Smooth muscle cell (in vitro differentiated cells): ENCODE measurements around the gene HNMT. TPM values are rescaled to one million over a fixed set of nuclear protein-coding genes. Genes with fewer than 3 reads are reported as not detected.

Source experiments
- DNase-seq: peaks from one replicate; lab custom pipeline; 2025; ENCODE audit not compliant: unreplicated experiment; lab: John Stamatoyannopoulos, UW
- H2AFZ ChIP-seq: fragments of 200-600 bp; sonication (generic); 2 replicates; pipeline ENCODE4 v1.6.0; 2016; ENCODE audit warnings: antibody characterized with exemption, low read depth, mild to moderate bottlenecking
- H3F3A ChIP-seq: fragments of 200-600 bp; sonication (generic); 2 replicates; pipeline ENCODE4 v1.6.0; 2017; ENCODE audit warnings: antibody characterized with exemption, low read depth
- H3K27ac ChIP-seq: fragments of 200-600 bp; sonication (generic); 2 replicates; pipeline ENCODE4 v1.5.1; 2016; ENCODE audit warnings: low read depth, mild to moderate bottlenecking
- H3K27me3 ChIP-seq: fragments of 200-600 bp; sonication (generic); 2 replicates; pipeline ENCODE4 v1.6.1; 2016; ENCODE audit warnings: low read depth, mild to moderate bottlenecking
- H3K36me3 ChIP-seq: fragments of 200-600 bp; sonication (generic); 2 replicates; pipeline ENCODE4 v1.5.1; 2016; ENCODE audit warnings: low read depth
- H3K4me1 ChIP-seq: fragments of 200-600 bp; sonication (generic); 2 replicates; pipeline ENCODE4 v1.5.1; 2016; ENCODE audit warnings: low read depth
- H3K4me2 ChIP-seq: fragments of 200-600 bp; sonication (generic); 2 replicates; pipeline ENCODE4 v1.6.0; 2016; ENCODE audit warnings: mild to moderate bottlenecking
- H3K4me3 ChIP-seq: fragments of 200-600 bp; sonication (generic); 2 replicates; pipeline ENCODE4 v1.5.1; 2016; ENCODE audit warnings: mild to moderate bottlenecking
- H3K79me2 ChIP-seq: fragments of 200-600 bp; sonication (generic); 2 replicates; pipeline ENCODE4 v1.6.0; 2016; ENCODE audit warnings: low read depth, mild to moderate bottlenecking
- H3K9ac ChIP-seq: fragments of 200-600 bp; sonication (generic); 2 replicates; pipeline ENCODE4 v1.6.0; 2016; ENCODE audit warnings: low read depth
- H3K9me3 ChIP-seq: fragments of 200-600 bp; sonication (generic); replicated peaks from 2 replicates; pipeline ENCODE4 v1.5.1; 2016; ENCODE audit warnings: low read depth
- H4K20me1 ChIP-seq: fragments of 200-600 bp; sonication (generic); 2 replicates; pipeline ENCODE4 v1.6.0; 2016; ENCODE audit warnings: low read depth
- WGBS: methylation state at CpG from one replicate; pipeline ENCODE4 v1.1.7; 2016; ENCODE audit warnings: low lambda C conversion rate; 5-methylcytosine and 5-hydroxymethylcytosine counted together
- polyA plus RNA-seq: library from polyadenylated mRNA; unstranded; fragments of >200 nt; fragmentation: Nextera tagmentation; extraction: Ambion mirVana; gene quantifications from 2 replicates; pipeline ENCODE4 v1.2.1, GENCODE V29; 2016
- total RNA-seq: library from RNA; depleted of rRNA; stranded (reverse); fragments of >200 nt; gene quantifications from 2 replicates; pipeline ENCODE4 v1.2.3, GENCODE V29; 2014
- TF ChIP-seq, protein P1 (sequence below): fragments of 200-600 bp; sonication (generic); IDR thresholded peaks from 2 replicates; pipeline ENCODE4 v1.5.1; 2017; ENCODE audit warnings: borderline replicate concordance, mild to moderate bottlenecking, antibody characterized with exemption; ENCODE audit not compliant: insufficient read depth, poor library complexity, severe bottlenecking

HNMT gene
- total and polyA plus RNA-seq, 2 experiments from 2014 or later, result 3.6 to 9.6 TPM

DNA sequence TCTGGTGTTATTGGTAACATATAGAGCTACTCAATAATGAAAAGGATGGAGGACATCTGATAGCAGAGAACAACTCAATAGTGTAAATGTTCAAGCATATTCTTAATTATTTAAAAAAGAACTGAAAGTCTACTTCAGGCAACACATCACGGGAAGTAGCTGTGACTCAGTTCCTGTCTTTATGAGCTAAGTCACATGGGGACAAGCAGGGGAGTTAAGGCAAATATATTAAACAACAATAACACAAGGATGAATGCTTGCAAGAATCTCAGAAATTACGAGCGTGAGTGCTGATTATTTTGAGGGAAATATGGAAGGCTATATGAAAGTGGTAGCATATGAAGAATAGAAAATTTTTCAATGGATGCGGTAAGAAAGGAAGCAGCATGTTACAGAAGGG is 4.0 kb upstream of the HNMT start:
- no peaks in the 10 kb centered on the region for H3K27me3 ChIP-seq
- H3K36me3 ChIP-seq, result no peaks in the 10 kb centered on the region
- H3F3A ChIP-seq, result no peaks in the 10 kb centered on the region
- no peak overlapping the region for H2AFZ ChIP-seq
- no peak overlapping the region for H3K4me2 ChIP-seq
- H3K4me1 ChIP-seq, result peaks cover 9% of the 10 kb centered on the region
- H3K9ac ChIP-seq, result no peak overlapping the region
- no peak overlapping the region for H3K4me3 ChIP-seq
- H3K9me3 ChIP-seq, result no peaks in the 10 kb centered on the region
- no peak for DNase-seq
- no peaks in the 10 kb centered on the region for H3K79me2 ChIP-seq
- TF ChIP-seq, protein P1, sequence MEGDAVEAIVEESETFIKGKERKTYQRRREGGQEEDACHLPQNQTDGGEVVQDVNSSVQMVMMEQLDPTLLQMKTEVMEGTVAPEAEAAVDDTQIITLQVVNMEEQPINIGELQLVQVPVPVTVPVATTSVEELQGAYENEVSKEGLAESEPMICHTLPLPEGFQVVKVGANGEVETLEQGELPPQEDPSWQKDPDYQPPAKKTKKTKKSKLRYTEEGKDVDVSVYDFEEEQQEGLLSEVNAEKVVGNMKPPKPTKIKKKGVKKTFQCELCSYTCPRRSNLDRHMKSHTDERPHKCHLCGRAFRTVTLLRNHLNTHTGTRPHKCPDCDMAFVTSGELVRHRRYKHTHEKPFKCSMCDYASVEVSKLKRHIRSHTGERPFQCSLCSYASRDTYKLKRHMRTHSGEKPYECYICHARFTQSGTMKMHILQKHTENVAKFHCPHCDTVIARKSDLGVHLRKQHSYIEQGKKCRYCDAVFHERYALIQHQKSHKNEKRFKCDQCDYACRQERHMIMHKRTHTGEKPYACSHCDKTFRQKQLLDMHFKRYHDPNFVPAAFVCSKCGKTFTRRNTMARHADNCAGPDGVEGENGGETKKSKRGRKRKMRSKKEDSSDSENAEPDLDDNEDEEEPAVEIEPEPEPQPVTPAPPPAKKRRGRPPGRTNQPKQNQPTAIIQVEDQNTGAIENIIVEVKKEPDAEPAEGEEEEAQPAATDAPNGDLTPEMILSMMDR, result no peak
- 87% methylated on average over 4 of the region's 4 CpGs for WGBS
- H3K27ac ChIP-seq, result no peak overlapping the region
- H4K20me1 ChIP-seq, result no peaks in the 10 kb centered on the region

DNA sequence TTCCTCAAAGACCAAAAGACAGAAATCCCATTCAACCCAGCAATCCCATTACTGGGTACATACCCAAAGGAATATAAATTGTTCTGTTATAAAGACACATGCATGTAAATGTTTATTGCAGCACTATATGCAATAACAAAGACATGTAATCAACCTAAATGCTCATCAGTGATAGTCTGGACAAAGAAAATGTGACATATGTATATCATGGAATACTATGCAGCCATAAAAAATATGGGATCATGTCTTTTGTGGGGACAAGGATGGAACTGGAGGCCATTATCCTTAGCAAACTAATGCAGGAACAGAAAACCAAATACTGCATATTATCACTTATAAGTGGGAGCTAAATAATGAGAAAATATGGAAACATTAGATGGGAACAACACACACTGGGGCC is 2.7 kb upstream of the HNMT start:
- H3K9ac ChIP-seq, result no peak overlapping the region
- TF ChIP-seq, protein P1, result no peak
- no peak overlapping the region for H3K4me3 ChIP-seq
- no peaks in the 10 kb centered on the region for H3K9me3 ChIP-seq
- no peaks in the 10 kb centered on the region for H3K27me3 ChIP-seq
- H2AFZ ChIP-seq, result no peak overlapping the region
- H3K36me3 ChIP-seq, result no peaks in the 10 kb centered on the region
- H3K4me2 ChIP-seq, result no peak overlapping the region
- no peaks in the 10 kb centered on the region for H3F3A ChIP-seq
- no peak overlapping the region for H3K27ac ChIP-seq
- H3K4me1 ChIP-seq, result peaks cover 13% of the 10 kb centered on the region
- H3K79me2 ChIP-seq, result no peaks in the 10 kb centered on the region
- H4K20me1 ChIP-seq, result no peaks in the 10 kb centered on the region
- DNase-seq, result no peak

DNA sequence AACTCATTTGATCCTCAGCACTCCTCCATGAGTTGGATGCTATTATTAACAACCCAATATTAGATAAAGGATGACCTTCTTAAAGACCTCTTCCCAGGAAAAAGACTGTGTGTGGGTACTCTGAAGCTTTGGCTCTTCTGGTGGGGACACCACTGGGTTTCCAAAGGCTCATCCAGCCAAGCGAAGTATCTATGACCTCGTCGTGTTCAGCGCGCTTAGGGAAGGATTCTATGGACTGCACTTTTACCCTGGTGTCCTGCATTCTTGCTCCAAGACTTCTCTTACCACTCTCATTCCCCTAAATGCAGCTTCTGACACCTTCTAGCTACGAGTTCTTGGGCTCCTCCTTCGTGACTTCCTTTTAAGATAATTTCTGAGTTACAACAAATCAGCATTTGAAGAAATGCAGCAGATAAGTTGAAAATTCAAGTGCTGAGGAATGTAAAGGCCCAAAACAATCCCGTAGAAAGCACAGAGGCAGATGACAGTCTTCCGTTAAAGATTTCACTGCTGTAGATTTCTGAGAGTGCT is 673 bp upstream of the HNMT start:
- TF ChIP-seq, protein P1, result no peak
- H3K79me2 ChIP-seq, result no peaks in the 10 kb centered on the region
- H3K4me2 ChIP-seq, result peak overlapping the region; percentile 75
- no peaks in the 10 kb centered on the region for H3K27me3 ChIP-seq
- H3K27ac ChIP-seq, result peak overlapping the region; percentile 68
- DNase-seq, result no peak
- no peaks in the 10 kb centered on the region for H4K20me1 ChIP-seq
- H3K9ac ChIP-seq, result peak overlapping the region; percentile 11
- H3K9me3 ChIP-seq, result no peaks in the 10 kb centered on the region
- no peaks in the 10 kb centered on the region for H3K36me3 ChIP-seq
- peak overlapping the region; percentile 94 for H2AFZ ChIP-seq
- H3K4me3 ChIP-seq, result peak overlapping the region; percentile 56
- H3F3A ChIP-seq, result no peaks in the 10 kb centered on the region
- 46% methylated on average over 9 of the region's 9 CpGs for WGBS
- H3K4me1 ChIP-seq, result peaks cover 13% of the 10 kb centered on the region

DNA sequence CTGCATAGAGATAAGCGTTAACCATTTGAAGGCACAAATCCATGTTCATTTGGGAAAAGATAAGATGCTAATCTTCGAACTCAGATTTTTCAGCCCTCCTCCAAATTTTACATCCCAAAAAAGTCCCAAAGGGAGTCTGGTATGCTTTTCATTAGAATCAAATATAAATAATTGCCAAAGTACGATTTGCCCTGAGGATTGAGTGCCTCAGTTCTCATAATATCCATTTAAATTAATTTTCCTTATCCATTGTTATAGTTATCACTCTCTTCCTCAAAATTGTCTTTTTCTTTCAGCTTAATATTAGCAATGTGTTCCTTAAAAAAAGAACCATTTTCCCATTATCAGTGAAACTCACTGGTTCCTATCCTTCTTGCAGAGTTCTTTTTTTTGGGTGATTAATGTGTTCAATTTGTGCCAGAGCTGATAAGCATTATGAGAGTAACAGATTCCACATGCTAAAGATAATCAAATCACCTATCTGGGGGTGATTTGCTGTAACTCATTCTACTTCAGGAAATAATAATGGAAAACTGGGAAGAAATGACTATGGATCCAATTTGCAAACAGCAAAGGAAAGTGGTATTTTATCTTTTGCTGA is 686 bp downstream of the HNMT start:
- Histone ChIP-seq H3K27me3 (no peaks in the 10 kb centered on the region), H3K4me3 (peak overlapping the region; percentile 56), H3K36me3 (no peaks in the 10 kb centered on the region), H3K4me2 (peak overlapping the region; percentile 75), H3K9me3 (no peaks in the 10 kb centered on the region), H3K27ac (peak overlapping the region; percentile 68), H3K4me1 (peaks cover 13% of the 10 kb centered on the region), H3K79me2 (no peaks in the 10 kb centered on the region), H3F3A (no peaks in the 10 kb centered on the region), H2AFZ (peak overlapping the region; percentile 94), H3K9ac (no peak overlapping the region), H4K20me1 (no peaks in the 10 kb centered on the region)
- no peak for DNase-seq
- TF ChIP-seq, protein P1, result no peak
- 31% methylated on average over 3 of the region's 3 CpGs for WGBS
